ENCODE measurements around the gene ARPC4.

The ARPC4 gene

DNA sequence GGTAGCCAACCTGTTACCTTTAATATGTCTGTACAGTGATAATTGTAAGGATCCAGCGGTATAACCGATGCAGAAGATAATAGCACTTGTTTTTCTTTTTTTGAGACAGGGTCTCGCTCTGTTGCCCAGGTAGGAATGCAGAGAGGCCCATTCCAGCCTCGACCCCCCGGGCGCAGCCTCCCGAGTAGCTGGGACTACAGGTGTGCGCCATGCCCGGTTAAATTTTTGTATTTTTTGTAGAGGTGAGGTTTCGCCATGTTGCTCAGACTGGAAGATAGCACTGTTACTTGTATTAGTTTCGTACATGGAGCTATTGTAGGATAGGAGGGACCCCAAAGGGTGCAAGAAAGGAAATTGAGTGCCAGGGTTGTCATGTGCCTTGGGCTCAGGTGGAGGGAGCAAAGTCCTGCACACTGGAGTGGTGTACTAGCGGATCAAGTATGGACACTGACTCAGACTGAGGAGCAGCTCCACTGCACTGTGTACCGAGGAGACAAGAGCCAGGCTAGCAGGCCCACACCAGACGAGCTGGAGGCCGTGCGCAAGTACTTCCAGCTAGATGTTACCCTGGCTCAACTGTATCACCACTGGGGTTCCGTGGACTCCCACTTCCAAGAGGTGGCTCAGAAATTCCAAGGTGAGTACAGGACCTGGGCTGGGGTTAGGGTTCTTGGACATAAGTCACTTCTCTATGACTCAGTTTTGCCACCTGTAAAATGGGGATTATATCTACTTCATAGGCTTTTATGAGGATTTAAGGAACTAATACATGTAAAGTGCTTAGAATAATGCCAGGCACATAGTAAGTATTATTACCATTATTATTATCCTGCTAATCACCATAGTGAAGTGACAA, 42.1 kb upstream of the ARPC4 start:
- 0 out of 3 replicates have a peak, but pooled peaks have one; percentile 6 for ATAC-seq
- TF ChIP-seq, protein P1, sequence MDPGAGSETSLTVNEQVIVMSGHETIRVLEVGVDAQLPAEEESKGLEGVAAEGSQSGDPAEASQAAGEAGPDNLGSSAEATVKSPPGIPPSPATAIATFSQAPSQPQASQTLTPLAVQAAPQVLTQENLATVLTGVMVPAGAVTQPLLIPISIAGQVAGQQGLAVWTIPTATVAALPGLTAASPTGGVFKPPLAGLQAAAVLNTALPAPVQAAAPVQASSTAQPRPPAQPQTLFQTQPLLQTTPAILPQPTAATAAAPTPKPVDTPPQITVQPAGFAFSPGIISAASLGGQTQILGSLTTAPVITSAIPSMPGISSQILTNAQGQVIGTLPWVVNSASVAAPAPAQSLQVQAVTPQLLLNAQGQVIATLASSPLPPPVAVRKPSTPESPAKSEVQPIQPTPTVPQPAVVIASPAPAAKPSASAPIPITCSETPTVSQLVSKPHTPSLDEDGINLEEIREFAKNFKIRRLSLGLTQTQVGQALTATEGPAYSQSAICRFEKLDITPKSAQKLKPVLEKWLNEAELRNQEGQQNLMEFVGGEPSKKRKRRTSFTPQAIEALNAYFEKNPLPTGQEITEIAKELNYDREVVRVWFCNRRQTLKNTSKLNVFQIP (CRISPR knock-in tag; IDR thresholded peaks at IDR 0.05; ENCODE audit: borderline replicate concordance, low read depth): no peak
- TF ChIP-seq, protein P2, sequence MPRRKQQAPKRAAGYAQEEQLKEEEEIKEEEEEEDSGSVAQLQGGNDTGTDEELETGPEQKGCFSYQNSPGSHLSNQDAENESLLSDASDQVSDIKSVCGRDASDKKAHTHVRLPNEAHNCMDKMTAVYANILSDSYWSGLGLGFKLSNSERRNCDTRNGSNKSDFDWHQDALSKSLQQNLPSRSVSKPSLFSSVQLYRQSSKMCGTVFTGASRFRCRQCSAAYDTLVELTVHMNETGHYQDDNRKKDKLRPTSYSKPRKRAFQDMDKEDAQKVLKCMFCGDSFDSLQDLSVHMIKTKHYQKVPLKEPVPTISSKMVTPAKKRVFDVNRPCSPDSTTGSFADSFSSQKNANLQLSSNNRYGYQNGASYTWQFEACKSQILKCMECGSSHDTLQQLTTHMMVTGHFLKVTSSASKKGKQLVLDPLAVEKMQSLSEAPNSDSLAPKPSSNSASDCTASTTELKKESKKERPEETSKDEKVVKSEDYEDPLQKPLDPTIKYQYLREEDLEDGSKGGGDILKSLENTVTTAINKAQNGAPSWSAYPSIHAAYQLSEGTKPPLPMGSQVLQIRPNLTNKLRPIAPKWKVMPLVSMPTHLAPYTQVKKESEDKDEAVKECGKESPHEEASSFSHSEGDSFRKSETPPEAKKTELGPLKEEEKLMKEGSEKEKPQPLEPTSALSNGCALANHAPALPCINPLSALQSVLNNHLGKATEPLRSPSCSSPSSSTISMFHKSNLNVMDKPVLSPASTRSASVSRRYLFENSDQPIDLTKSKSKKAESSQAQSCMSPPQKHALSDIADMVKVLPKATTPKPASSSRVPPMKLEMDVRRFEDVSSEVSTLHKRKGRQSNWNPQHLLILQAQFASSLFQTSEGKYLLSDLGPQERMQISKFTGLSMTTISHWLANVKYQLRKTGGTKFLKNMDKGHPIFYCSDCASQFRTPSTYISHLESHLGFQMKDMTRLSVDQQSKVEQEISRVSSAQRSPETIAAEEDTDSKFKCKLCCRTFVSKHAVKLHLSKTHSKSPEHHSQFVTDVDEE (CRISPR knock-in tag; IDR thresholded peaks at IDR 0.05): no peak
- no peak for TF ChIP-seq ZNF70 (CRISPR knock-in tag; IDR thresholded peaks at IDR 0.05)
- TF ChIP-seq GLIS3 (CRISPR knock-in tag; IDR thresholded peaks at IDR 0.05): no peak
- TF ChIP-seq ARNTL (CRISPR knock-in tag; IDR thresholded peaks at IDR 0.05; ENCODE audit: borderline replicate concordance, low read depth): no peak
- TF ChIP-seq SNAI2 (CRISPR knock-in tag; IDR thresholded peaks at IDR 0.05): no peak
- no peak for TF ChIP-seq ZFP30 (CRISPR knock-in tag; IDR thresholded peaks at IDR 0.05)
- no peak for TF ChIP-seq TCF4 (CRISPR knock-in tag; IDR thresholded peaks at IDR 0.05; ENCODE audit: borderline replicate concordance)

DNA sequence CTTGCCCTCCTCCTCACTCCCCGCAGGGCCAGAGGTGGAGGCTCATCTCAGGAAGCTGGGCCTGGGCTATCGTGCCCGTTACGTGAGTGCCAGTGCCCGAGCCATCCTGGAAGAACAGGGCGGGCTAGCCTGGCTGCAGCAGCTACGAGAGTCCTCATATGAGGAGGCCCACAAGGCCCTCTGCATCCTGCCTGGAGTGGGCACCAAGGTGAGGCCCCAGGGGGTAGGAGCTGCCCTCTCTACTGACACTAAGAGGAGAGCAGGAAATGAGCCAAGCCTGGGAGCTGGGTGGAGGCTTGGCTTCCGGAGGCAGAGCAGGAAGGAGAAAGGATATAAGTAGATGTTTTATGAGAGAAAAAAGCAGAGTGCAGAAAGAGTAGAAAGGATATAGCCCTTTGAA, 38.2 kb upstream of the ARPC4 start:
- ATAC-seq: no peak
- no peak for TF ChIP-seq ZC3H10 (CRISPR knock-in tag; IDR thresholded peaks at IDR 0.05)
- TF ChIP-seq GLIS3 (CRISPR knock-in tag; IDR thresholded peaks at IDR 0.05): no peak
- TF ChIP-seq, protein P2 (CRISPR knock-in tag; IDR thresholded peaks at IDR 0.05): no peak
- no peak for TF ChIP-seq ZFP3 (CRISPR knock-in tag; IDR thresholded peaks at IDR 0.05)
- TF ChIP-seq, protein P3, sequence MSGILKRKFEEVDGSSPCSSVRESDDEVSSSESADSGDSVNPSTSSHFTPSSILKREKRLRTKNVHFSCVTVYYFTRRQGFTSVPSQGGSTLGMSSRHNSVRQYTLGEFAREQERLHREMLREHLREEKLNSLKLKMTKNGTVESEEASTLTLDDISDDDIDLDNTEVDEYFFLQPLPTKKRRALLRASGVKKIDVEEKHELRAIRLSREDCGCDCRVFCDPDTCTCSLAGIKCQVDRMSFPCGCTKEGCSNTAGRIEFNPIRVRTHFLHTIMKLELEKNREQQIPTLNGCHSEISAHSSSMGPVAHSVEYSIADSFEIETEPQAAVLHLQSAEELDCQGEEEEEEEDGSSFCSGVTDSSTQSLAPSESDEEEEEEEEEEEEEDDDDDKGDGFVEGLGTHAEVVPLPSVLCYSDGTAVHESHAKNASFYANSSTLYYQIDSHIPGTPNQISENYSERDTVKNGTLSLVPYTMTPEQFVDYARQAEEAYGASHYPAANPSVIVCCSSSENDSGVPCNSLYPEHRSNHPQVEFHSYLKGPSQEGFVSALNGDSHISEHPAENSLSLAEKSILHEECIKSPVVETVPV (CRISPR knock-in tag; IDR thresholded peaks at IDR 0.05): no peak
- no peak for TF ChIP-seq TCF4 (CRISPR knock-in tag; IDR thresholded peaks at IDR 0.05; ENCODE audit: borderline replicate concordance)
- TF ChIP-seq ZNF70 (CRISPR knock-in tag; IDR thresholded peaks at IDR 0.05): no peak

DNA sequence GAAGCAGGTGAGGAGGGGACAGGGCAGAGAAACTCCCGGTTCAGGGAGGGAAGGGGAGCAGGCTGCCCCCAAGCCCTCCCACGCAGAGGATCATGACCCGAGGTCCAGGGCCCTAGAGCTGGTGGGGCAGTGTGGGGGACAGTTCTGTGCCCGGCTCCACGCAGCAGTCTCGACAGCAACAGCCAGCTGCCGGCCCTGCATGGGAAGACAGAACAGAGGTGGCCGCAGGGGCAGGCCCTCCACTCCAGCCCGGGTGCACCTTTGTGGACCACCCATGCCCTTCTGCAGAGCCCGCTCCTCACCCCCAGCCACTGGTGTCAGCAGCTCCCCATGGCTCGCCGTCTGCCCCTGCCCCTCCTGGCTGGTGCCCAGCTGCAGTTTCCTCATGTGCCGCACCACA, 35.5 kb upstream of the ARPC4 start:
- ATAC-seq: no peak
- TF ChIP-seq, protein P2 (CRISPR knock-in tag; IDR thresholded peaks at IDR 0.05): no peak
- TF ChIP-seq, protein P1 (CRISPR knock-in tag; IDR thresholded peaks at IDR 0.05; ENCODE audit: borderline replicate concordance, low read depth): no peak
- TF ChIP-seq, protein P4, sequence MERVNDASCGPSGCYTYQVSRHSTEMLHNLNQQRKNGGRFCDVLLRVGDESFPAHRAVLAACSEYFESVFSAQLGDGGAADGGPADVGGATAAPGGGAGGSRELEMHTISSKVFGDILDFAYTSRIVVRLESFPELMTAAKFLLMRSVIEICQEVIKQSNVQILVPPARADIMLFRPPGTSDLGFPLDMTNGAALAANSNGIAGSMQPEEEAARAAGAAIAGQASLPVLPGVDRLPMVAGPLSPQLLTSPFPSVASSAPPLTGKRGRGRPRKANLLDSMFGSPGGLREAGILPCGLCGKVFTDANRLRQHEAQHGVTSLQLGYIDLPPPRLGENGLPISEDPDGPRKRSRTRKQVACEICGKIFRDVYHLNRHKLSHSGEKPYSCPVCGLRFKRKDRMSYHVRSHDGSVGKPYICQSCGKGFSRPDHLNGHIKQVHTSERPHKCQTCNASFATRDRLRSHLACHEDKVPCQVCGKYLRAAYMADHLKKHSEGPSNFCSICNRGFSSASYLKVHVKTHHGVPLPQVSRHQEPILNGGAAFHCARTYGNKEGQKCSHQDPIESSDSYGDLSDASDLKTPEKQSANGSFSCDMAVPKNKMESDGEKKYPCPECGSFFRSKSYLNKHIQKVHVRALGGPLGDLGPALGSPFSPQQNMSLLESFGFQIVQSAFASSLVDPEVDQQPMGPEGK (CRISPR knock-in tag; IDR thresholded peaks at IDR 0.05; ENCODE audit: borderline replicate concordance): no peak
- TF ChIP-seq ARNTL (CRISPR knock-in tag; IDR thresholded peaks at IDR 0.05; ENCODE audit: borderline replicate concordance, low read depth): no peak
- TF ChIP-seq TOX (CRISPR knock-in tag; IDR thresholded peaks at IDR 0.05; ENCODE audit: borderline replicate concordance): no peak
- no peak for TF ChIP-seq GLIS3 (CRISPR knock-in tag; IDR thresholded peaks at IDR 0.05)
- TF ChIP-seq, protein P5, sequence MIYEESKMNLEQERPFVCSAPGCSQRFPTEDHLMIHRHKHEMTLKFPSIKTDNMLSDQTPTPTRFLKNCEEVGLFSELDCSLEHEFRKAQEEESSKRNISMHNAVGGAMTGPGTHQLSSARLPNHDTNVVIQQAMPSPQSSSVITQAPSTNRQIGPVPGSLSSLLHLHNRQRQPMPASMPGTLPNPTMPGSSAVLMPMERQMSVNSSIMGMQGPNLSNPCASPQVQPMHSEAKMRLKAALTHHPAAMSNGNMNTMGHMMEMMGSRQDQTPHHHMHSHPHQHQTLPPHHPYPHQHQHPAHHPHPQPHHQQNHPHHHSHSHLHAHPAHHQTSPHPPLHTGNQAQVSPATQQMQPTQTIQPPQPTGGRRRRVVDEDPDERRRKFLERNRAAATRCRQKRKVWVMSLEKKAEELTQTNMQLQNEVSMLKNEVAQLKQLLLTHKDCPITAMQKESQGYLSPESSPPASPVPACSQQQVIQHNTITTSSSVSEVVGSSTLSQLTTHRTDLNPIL (CRISPR knock-in tag; IDR thresholded peaks at IDR 0.05; ENCODE audit: low read depth): no peak
- no peak for TF ChIP-seq RARB (CRISPR knock-in tag; IDR thresholded peaks at IDR 0.05)
- TF ChIP-seq ZNF70 (CRISPR knock-in tag; IDR thresholded peaks at IDR 0.05): no peak
